HG03439 (cell line): ENCODE data around the gene GPATCH11.

Source experiments
- ATAC-seq: cut with Tn5 transposase; IDR thresholded peaks from one replicate; pipeline ENCODE4 v1.9.1; 2021; ENCODE audit warnings: mild to moderate bottlenecking, moderate library complexity; ENCODE audit not compliant: unreplicated experiment

Gene GPATCH11

GRCh38 chr2:37083873-37084794, at the start of gene GPATCH11, which contains the start of gene HEATR5B:
Gene GPATCH11 (plus strand): TSS chr2:37084518. CDS start chr2:37088382, 3,864 bp downstream.
Gene HEATR5B (minus strand): TSS chr2:37084372. CDS start chr2:37083414, 958 bp downstream.
- ATAC-seq = peak; percentile 91

- no peak for ATAC-seq
These were observed 46.5 kb upstream of the GPATCH11 start for GRCh38 chr2:37037771-37038170.

GRCh38 chr2:37039580-37039979, 44.7 kb upstream of the GPATCH11 start:
- no peak for ATAC-seq

GRCh38 chr2:37052600-37053332, 31.6 kb upstream of the GPATCH11 start:
- no peak for ATAC-seq

- no peak for ATAC-seq
These were observed 24.5 kb upstream of the GPATCH11 start for GRCh38 chr2:37059841-37060240.

- no peak for ATAC-seq
These were observed 23.9 kb upstream of the GPATCH11 start for GRCh38 chr2:37060446-37060845.

- no peak for ATAC-seq
These were observed 23.2 kb upstream of the GPATCH11 start for GRCh38 chr2:37061013-37061711.

- no peak for ATAC-seq
These were observed 22.5 kb upstream of the GPATCH11 start for GRCh38 chr2:37061776-37062175.

- no peak for ATAC-seq
These were observed 15.6 kb upstream of the GPATCH11 start for GRCh38 chr2:37068686-37069085.

GRCh38 chr2:37070931-37071330, 13.4 kb upstream of the GPATCH11 start:
- no peak for ATAC-seq

- no peak for ATAC-seq
These were observed 4.1 kb upstream of the GPATCH11 start for GRCh38 chr2:37080266-37080665.

- ATAC-seq = no peak
These were observed 3.6 kb upstream of the GPATCH11 start for GRCh38 chr2:37080689-37081088.

- ATAC-seq = no peak
These were observed 479 bp downstream of the GPATCH11 start for GRCh38 chr2:37084797-37085196.

- no peak for ATAC-seq
These were observed 1.4 kb downstream of the GPATCH11 start for GRCh38 chr2:37085731-37086147.

- peak; percentile 80 for ATAC-seq
These were observed 5.7 kb downstream of the GPATCH11 start for GRCh38 chr2:37090019-37090477.

GRCh38 chr2:37091873-37092272, 7.6 kb downstream of the GPATCH11 start:
- ATAC-seq = peak; percentile 47

- ATAC-seq = no peak
These were observed 12.2 kb downstream of the GPATCH11 start for GRCh38 chr2:37096568-37096967.

- ATAC-seq = no peak
These were observed 14.2 kb downstream of the GPATCH11 start for GRCh38 chr2:37098416-37099118.

GRCh38 chr2:37100054-37100453, 15.7 kb downstream of the GPATCH11 start:
- no peak for ATAC-seq

- no peak for ATAC-seq
These were observed 18.3 kb downstream of the GPATCH11 start for GRCh38 chr2:37102588-37102987.
